H9 (cell line): ENCODE measurements around the gene INPP5A. TPM values are rescaled to one million over a fixed set of nuclear protein-coding genes. Genes with fewer than 3 reads are reported as not detected.
A peak's percentile ranks its signal among the peaks of the same experiment; 100 is the strongest.

Experiments
- DNase-seq: peaks from one replicate; pipeline ENCODE4 v3.0.0-alpha.2; 2017
- H2AFZ ChIP-seq: one replicate; pipeline ENCODE4 v1.6.1; 2013; ENCODE audit warnings: mild to moderate bottlenecking, low read length, control low read depth, moderate library complexity
- H2AK5ac ChIP-seq: 2 replicates; pipeline ENCODE4 v1.6.1; 2013; ENCODE audit warnings: low read length, control low read depth, mixed read lengths; ENCODE audit not compliant: insufficient read length
- H2BK120ac ChIP-seq: one replicate; pipeline ENCODE4 v1.6.1; 2013; ENCODE audit warnings: low read depth, mild to moderate bottlenecking, low read length, control low read depth, inconsistent platforms; ENCODE audit not compliant: poor library complexity, severe bottlenecking
- H2BK12ac ChIP-seq: 2 replicates; pipeline ENCODE4 v1.6.1; 2013; ENCODE audit warnings: low read length, control low read depth, mixed read lengths, low read depth; ENCODE audit not compliant: insufficient read length
- H2BK15ac ChIP-seq: 2 replicates; pipeline ENCODE4 v1.6.1; 2013; ENCODE audit warnings: low read depth, low read length, control low read depth
- H2BK20ac ChIP-seq: one replicate; pipeline ENCODE4 v1.6.1; 2013; ENCODE audit warnings: low read depth, mild to moderate bottlenecking, low read length, control low read depth, inconsistent platforms; ENCODE audit not compliant: poor library complexity, severe bottlenecking
- H2BK5ac ChIP-seq: 2 replicates; pipeline ENCODE4 v1.6.1; 2013; ENCODE audit warnings: low read length, control low read depth, mixed read lengths; ENCODE audit not compliant: insufficient read length
- H3K14ac ChIP-seq: 2 replicates; pipeline ENCODE4 v1.6.1; 2013; ENCODE audit warnings: low read length, control low read depth; ENCODE audit not compliant: insufficient read depth
- H3K18ac ChIP-seq: 2 replicates; pipeline ENCODE4 v1.6.1; 2013; ENCODE audit warnings: low read depth, mild to moderate bottlenecking, mixed read lengths, low read length, control low read depth; ENCODE audit not compliant: insufficient read length
- H3K23ac ChIP-seq: 2 replicates; pipeline ENCODE4 v1.6.1; 2013; ENCODE audit warnings: low read length, control low read depth, mixed read lengths, low read depth; ENCODE audit not compliant: insufficient read length
- H3K23me2 ChIP-seq: 2 replicates; pipeline ENCODE4 v1.6.1; 2013; ENCODE audit warnings: low read depth, mild to moderate bottlenecking, mixed read lengths, low read length, control low read depth; ENCODE audit not compliant: insufficient read length, poor library complexity, severe bottlenecking
- H3K27ac ChIP-seq: 2 replicates; pipeline ENCODE4 v1.5.1; 2013; ENCODE audit warnings: low read length, control low read depth, mixed read lengths, low read depth; ENCODE audit not compliant: insufficient read length
- H3K27me3 ChIP-seq: 2 replicates; pipeline ENCODE4 v1.6.1; 2013; ENCODE audit warnings: low read length, control low read depth, inconsistent platforms; ENCODE audit not compliant: insufficient read depth
- H3K4ac ChIP-seq: 2 replicates; pipeline ENCODE4 v1.6.1; 2013; ENCODE audit warnings: low read depth, mild to moderate bottlenecking, control low read depth, inconsistent platforms, low read length, moderate library complexity
- H3K4me1 ChIP-seq: 2 replicates; pipeline ENCODE4 v1.6.1; 2013; ENCODE audit warnings: low read length, control low read depth, inconsistent platforms; ENCODE audit not compliant: insufficient read depth
- H3K4me2 ChIP-seq: 2 replicates; pipeline ENCODE4 v1.6.1; 2013; ENCODE audit warnings: low read length, control low read depth, mixed read lengths; ENCODE audit not compliant: insufficient read length, insufficient read depth
- H3K56ac ChIP-seq: 2 replicates; pipeline ENCODE4 v1.6.1; 2013; ENCODE audit warnings: low read depth, mild to moderate bottlenecking, mixed read lengths, low read length, control low read depth; ENCODE audit not compliant: insufficient read length
- H3K79me1 ChIP-seq: 2 replicates; pipeline ENCODE4 v1.6.1; 2013; ENCODE audit warnings: low read depth, mild to moderate bottlenecking, moderate library complexity, low read length, control low read depth, inconsistent platforms; ENCODE audit not compliant: insufficient read depth, poor library complexity, severe bottlenecking
- H3K79me2 ChIP-seq: 2 replicates; pipeline ENCODE4 v1.6.1; 2013; ENCODE audit warnings: low read length, control low read depth, inconsistent platforms; ENCODE audit not compliant: insufficient read depth
- H3K9ac ChIP-seq: 2 replicates; pipeline ENCODE4 v1.6.1; 2013; ENCODE audit warnings: low read length, control low read depth, mixed read lengths; ENCODE audit not compliant: insufficient read length; ENCODE audit errors: extremely low read depth
- H3K9me3 ChIP-seq: one replicate; pipeline ENCODE4 v1.6.1; 2013; ENCODE audit warnings: low read depth, low read length, inconsistent platforms; ENCODE audit not compliant: control insufficient read depth
- H3T11ph ChIP-seq: one replicate; pipeline ENCODE4 v1.6.1; 2013; ENCODE audit warnings: mild to moderate bottlenecking, low read length, control low read depth, inconsistent platforms
- H4K20me1 ChIP-seq: one replicate; pipeline ENCODE4 v1.6.1; 2013; ENCODE audit not compliant: control insufficient read depth, insufficient read length, insufficient read depth
- H4K5ac ChIP-seq: 2 replicates; pipeline ENCODE4 v1.6.1; 2013; ENCODE audit warnings: low read depth, mild to moderate bottlenecking, mixed read lengths, low read length, control low read depth; ENCODE audit not compliant: insufficient read length
- H4K8ac ChIP-seq: replicated peaks from 2 replicates; pipeline ENCODE4 v1.6.1; 2013; ENCODE audit warnings: low read length, control low read depth, mixed read lengths, low read depth; ENCODE audit not compliant: insufficient read length
- H4K91ac ChIP-seq: 2 replicates; pipeline ENCODE4 v1.6.1; 2013; ENCODE audit warnings: low read depth, mild to moderate bottlenecking, moderate library complexity, mixed read lengths, low read length, control low read depth; ENCODE audit not compliant: insufficient read length
- H3K27ac Mint-ChIP-seq, 3 experiments: 2 replicates in 2 of 3; 3 replicates in 1 of 3; pipeline ENCODE4 v1.8.0; 2020 to 2021; ENCODE audit warnings: mixed read lengths in 3 of 3, mild to moderate bottlenecking in 1 of 3, moderate library complexity in 1 of 3
- H3K27me3 Mint-ChIP-seq: 2 replicates; pipeline ENCODE4 v1.8.0; 2021; ENCODE audit warnings: low read depth, mild to moderate bottlenecking, moderate library complexity, mixed read lengths
- H3K36me3 Mint-ChIP-seq, 3 experiments: 2 replicates in 2 of 3; 3 replicates in 1 of 3; pipeline ENCODE4 v1.8.0; 2020 to 2021; ENCODE audit warnings: low read depth in 3 of 3, mixed read lengths in 3 of 3; ENCODE audit not compliant: insufficient read depth in 1 of 3
- H3K4me1 Mint-ChIP-seq, 2 experiments: 2 replicates each; pipeline ENCODE4 v1.8.0; 2020; ENCODE audit warnings: mixed read lengths in 2 of 2
- H3K4me3 Mint-ChIP-seq, 2 experiments: 2 replicates in 1 of 2; 3 replicates in 1 of 2; pipeline ENCODE4 v1.8.0; 2020 to 2021; ENCODE audit warnings: mild to moderate bottlenecking in 2 of 2, mixed read lengths in 2 of 2, moderate library complexity in 1 of 2
- H3K9me3 Mint-ChIP-seq, 2 experiments: 2 replicates in 1 of 2; 3 replicates in 1 of 2; pipeline ENCODE4 v1.8.0; 2020; ENCODE audit warnings: mild to moderate bottlenecking in 2 of 2, mixed read lengths in 2 of 2, moderate library complexity in 1 of 2
- CTCF ChIP-seq: fragments of 200-600 bp; sonication (generic); conservative IDR thresholded peaks from 3 replicates; pipeline ENCODE4 v1.8.0; 2021; ENCODE audit warnings: antibody characterized with exemption, mild to moderate bottlenecking
- WGBS: extraction: QIAGEN DNeasy Blood & Tissue Kit; methylation state at CpG from one replicate; pipeline ENCODE4 v1.1.7; 2013; ENCODE audit warnings: missing lambda C conversion rate, low lambda C conversion rate, mixed read lengths; ENCODE audit not compliant: insufficient read length; ENCODE audit errors: extremely low coverage; 5-methylcytosine and 5-hydroxymethylcytosine counted together
- total RNA-seq: library from RNA; stranded (reverse); gene quantifications from 2 replicates; pipeline ENCODE4 v1.2.1, GENCODE V29; 2021

The INPP5A gene
- total RNA-seq, 1 experiment from 2014 or later, result 17.7 TPM

- Mint-ChIP-seq H3K9me3 (no peaks in the 10 kb centered on the region), H3K36me3 (no peaks in the 10 kb centered on the region), H3K4me1 (peaks cover 10 to 13% of the 10 kb centered on the region in 2 experiments), H3K27ac (peak overlapping the region in 1 of 3 experiments; percentile 61; a peak in 1 of 7 replicates), H3K27me3 (no peaks in the 10 kb centered on the region), H3K4me3 (no peak overlapping the region)
- H3K27me3 ChIP-seq, result no peaks in the 10 kb centered on the region
- H3K79me1 ChIP-seq, result no peaks in the 10 kb centered on the region
- no peak overlapping the region for H3K4me2 ChIP-seq
- H3K27ac ChIP-seq, result no peak overlapping the region
- no peak overlapping the region for H2BK120ac ChIP-seq
- DNase-seq, result no peak
- H3K23me2 ChIP-seq, result no peaks in the 10 kb centered on the region
- no peak for TF ChIP-seq CTCF
- no peak overlapping the region for H4K5ac ChIP-seq
- H4K20me1 ChIP-seq, result no peaks in the 10 kb centered on the region
- no peak overlapping the region for H2BK20ac ChIP-seq
- H3K9ac ChIP-seq, result no peak overlapping the region
- H2AK5ac ChIP-seq, result no peak overlapping the region
- WGBS, result no CpG with 5 or more reads among the region's 24 CpGs
- H2AFZ ChIP-seq, result no peak overlapping the region
- H3K79me2 ChIP-seq, result no peaks in the 10 kb centered on the region
- no peak overlapping the region for H3K56ac ChIP-seq
- no peak overlapping the region for H3K23ac ChIP-seq
- H3K4me1 ChIP-seq, result no peaks in the 10 kb centered on the region
- no peaks in the 10 kb centered on the region for H3K9me3 ChIP-seq
- no peak overlapping the region for H2BK12ac ChIP-seq
- H4K8ac ChIP-seq, result no peak overlapping the region
- H3K14ac ChIP-seq, result no peak overlapping the region
- H2BK5ac ChIP-seq, result no peak overlapping the region
- no peak overlapping the region for H2BK15ac ChIP-seq
- H3T11ph ChIP-seq, result no peak overlapping the region
- H3K18ac ChIP-seq, result no peak overlapping the region
- no peak overlapping the region for H4K91ac ChIP-seq
- no peak overlapping the region for H3K4ac ChIP-seq
Observed at GRCh38 chr10:132735923-132736391, 198.4 kb downstream of the INPP5A start.
